ENCODE results near the gene HOXD4. TPM values are rescaled to one million over a fixed set of nuclear protein-coding genes. Genes with fewer than 3 reads are reported as not detected.
A peak's percentile ranks its signal among the peaks of the same experiment; 100 is the strongest.

The HOXD4 gene
- total RNA-seq, 1 donor from 2014 or later: 1.3 TPM

DNA sequence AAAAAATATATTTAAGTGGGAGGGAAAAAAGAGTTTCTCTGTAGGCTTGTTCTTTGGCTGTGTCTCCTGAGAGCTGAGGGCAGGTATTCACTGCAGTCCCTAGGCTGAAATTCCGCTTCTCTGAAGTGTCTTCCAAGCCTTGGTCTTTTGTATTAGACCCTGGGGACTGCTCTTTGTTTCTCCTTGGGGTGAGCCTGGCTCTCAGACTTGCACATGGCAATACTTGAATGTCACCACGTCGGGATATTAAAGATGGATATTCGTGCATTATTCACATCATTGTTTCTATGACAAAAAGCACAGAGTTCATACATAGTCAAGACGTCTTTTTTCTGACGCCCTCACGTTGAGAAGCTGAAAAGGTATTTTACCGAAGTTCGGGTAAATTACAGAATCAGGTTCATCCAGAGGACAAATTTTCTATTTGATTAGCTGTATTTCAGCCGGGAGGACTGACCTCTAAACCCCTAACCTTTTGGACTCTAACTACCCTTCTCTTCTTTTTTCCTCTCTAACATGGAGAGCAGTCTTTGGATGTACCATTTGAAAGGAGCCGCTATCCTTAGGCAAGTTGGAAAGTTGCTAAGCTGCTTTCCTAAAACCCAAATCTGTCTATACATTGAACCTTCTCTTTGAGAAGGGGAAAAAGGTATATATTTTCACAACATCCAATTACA, 3.4 kb downstream of the HOXD4 start:
- Mint-ChIP-seq H3K9me3 (no peaks in the 10 kb centered on the region), H3K4me3 (no peak overlapping the region), H3K36me3 (ENCODE audit: low read depth) (no peaks in the 10 kb centered on the region), H3K27me3 (ENCODE audit: low read depth) (peaks cover 99% of the 10 kb centered on the region), H3K4me1 (peaks cover 12% of the 10 kb centered on the region), H3K27ac (ENCODE audit: unreplicated experiment) (no peak overlapping the region)
- DNase-seq (ENCODE audit: low read depth, low spot score): no peak
- TF ChIP-seq, protein P1, sequence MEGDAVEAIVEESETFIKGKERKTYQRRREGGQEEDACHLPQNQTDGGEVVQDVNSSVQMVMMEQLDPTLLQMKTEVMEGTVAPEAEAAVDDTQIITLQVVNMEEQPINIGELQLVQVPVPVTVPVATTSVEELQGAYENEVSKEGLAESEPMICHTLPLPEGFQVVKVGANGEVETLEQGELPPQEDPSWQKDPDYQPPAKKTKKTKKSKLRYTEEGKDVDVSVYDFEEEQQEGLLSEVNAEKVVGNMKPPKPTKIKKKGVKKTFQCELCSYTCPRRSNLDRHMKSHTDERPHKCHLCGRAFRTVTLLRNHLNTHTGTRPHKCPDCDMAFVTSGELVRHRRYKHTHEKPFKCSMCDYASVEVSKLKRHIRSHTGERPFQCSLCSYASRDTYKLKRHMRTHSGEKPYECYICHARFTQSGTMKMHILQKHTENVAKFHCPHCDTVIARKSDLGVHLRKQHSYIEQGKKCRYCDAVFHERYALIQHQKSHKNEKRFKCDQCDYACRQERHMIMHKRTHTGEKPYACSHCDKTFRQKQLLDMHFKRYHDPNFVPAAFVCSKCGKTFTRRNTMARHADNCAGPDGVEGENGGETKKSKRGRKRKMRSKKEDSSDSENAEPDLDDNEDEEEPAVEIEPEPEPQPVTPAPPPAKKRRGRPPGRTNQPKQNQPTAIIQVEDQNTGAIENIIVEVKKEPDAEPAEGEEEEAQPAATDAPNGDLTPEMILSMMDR (conservative IDR thresholded peaks at IDR 0.05): no peak

DNA sequence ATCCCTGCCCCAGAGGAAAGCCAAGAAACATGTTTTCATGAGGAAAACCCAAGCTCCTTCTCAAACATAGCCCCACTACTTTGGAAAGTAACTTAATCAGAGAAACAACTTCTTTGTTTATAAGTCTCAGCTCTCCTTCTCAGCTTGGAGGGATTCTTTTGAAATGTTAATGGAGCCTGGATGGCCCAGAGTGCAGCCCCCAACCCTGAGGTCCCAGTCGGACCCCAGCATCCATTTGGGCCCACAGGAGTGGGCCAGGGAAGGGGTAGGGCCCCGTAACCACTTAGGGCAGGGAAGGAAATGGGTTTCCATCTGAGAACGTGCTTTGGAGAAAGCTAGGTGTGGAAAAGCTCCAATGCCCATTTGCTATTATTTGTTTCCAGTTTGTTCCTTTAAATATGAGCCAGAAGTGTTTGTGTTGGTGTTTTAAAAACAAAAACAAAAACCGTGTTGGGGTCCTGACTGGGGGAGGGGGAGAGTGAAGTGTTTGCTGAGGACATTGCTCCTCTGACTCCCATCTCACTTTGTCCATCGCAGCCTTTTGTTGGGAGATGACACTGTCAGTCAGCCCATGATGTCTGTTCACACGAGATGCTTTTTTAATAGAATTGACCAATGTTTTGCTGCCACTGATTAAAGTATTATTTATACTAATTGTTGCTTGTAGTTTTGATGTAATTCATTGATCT, 4.2 kb downstream of the HOXD4 start:
- H3K9me3 Mint-ChIP-seq: no peaks in the 10 kb centered on the region
- no peaks in the 10 kb centered on the region for H3K36me3 Mint-ChIP-seq (ENCODE audit: low read depth)
- no peak for DNase-seq (ENCODE audit: low read depth, low spot score)
- H3K4me3 Mint-ChIP-seq: no peak overlapping the region
- H3K27ac Mint-ChIP-seq (ENCODE audit: unreplicated experiment): no peak overlapping the region
- H3K4me1 Mint-ChIP-seq: peaks cover 12% of the 10 kb centered on the region
- H3K27me3 Mint-ChIP-seq (ENCODE audit: low read depth): peaks cover 99% of the 10 kb centered on the region
- TF ChIP-seq, protein P1 (conservative IDR thresholded peaks at IDR 0.05): no peak

DNA sequence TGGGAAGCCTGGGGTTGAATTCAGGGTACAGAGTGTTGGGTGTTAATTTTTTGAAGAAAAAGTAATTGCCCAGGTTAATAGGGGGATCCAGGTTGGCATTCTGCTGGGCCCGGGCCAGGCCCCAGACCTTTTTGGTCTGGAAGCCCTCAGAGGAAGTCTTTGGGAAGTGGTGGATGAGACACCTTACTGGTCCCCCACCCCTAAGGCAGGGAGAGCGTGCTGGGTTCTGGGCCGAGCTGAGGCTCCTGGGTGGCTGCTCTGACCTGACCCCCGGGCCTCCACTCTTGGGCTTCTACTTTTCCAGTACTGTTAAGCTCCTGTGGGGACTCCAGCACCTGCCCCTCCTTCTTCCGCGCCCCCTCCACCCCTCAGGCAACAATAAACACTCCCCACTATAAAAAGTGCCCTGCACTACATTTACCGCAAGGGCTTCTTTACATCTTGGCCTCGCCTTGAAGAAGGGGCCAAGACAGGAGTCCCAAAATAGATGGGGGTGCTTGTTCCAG, 5.0 kb downstream of the HOXD4 start:
- H3K9me3 Mint-ChIP-seq: no peaks in the 10 kb centered on the region
- H3K36me3 Mint-ChIP-seq (ENCODE audit: low read depth): no peaks in the 10 kb centered on the region
- TF ChIP-seq, protein P1 (conservative IDR thresholded peaks at IDR 0.05): no peak

DNA sequence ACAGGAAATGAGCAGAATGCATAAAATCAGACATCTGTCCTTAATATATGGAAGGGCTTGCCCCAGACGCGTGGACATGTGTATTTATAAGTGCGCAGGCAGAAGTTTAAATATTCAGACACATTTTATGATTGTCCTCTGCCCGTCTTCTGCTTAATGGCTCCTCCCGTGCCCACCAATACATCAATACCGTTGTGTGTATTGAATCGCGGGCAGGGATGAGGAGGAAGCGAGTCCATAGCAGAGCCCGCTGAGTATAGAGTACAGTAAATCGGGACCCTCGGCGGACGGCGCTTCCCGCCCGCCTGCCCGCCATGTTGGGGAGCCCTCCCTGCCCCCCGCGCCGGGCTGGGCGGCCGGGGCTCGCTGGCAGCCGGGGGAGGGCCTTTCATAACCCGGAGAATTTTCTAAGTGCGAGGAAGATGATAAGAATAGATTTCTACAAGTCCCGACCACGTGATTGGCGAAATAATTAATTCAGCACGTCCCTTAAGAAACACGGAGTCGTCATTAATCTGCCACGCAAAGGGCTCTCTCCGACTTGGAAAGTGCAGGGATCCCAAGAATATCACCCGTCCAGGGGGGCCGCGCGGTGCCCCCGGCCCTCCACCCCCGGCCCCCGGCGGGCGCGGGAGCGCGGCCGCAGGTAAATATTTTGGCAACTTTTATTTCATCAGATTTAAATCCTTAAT, 5.6 kb downstream of the HOXD4 start, which contains the start of gene HOXD3:
Gene HOXD3 (plus strand): TSS at position 501 of the 692 bp plus-strand sequence. CDS start 11,808 bp downstream, outside the sequence.
- Mint-ChIP-seq H3K27me3 (ENCODE audit: low read depth) (peaks cover 100% of the 10 kb centered on the region), H3K9me3 (no peaks in the 10 kb centered on the region), H3K36me3 (ENCODE audit: low read depth) (peaks cover 3% of the 10 kb centered on the region), H3K4me1 (peaks cover 12% of the 10 kb centered on the region), H3K4me3 (peak within 1 kb of the TSS; percentile 78), H3K27ac (ENCODE audit: unreplicated experiment) (peak within 1 kb of the TSS; percentile 30)
- TF ChIP-seq, protein P1 (conservative IDR thresholded peaks at IDR 0.05): no peak
- no peak for DNase-seq (ENCODE audit: low read depth, low spot score)

More for the DNA sequence above, 5.0 kb downstream of the HOXD4 start:
- no peak for DNase-seq (ENCODE audit: low read depth, low spot score)
- Mint-ChIP-seq H3K4me1 (peaks cover 12% of the 10 kb centered on the region), H3K27ac (ENCODE audit: unreplicated experiment) (no peak overlapping the region), H3K27me3 (ENCODE audit: low read depth) (peaks cover 99% of the 10 kb centered on the region), H3K4me3 (peak overlapping the region; percentile 22)

DNA sequence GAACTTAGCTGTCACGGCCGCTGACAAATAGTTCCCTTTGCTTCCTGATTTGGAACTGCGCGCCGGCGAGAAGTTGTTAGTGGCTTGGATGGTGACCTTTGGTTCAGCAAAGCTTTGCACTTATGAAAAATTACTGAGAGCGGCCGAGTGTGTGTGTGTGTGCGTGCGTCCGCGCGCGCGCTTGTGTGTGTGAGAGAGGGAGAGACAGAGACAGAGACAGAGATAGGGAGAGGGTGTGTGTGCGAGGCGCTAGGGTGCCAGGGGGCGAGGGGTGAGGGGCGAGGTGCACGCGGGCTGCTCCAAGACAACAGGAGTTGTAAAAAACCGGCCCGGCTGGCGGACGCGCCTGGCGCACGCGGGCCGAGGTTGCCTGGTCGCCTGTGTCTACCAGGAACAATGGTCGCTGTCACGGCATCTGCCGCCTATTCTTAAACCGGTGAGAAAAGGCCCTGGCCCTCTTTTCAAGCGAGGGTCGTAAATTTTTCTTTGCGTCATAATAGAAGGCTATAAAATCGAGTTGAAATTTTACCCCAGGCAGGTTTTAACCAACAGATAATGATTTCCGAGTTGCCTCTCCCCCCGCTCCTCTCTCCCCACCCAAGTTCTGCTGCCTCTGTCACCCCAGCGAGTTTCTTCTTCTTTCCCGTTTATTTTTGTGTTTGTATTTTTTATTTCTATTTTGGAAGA, 6.3 kb downstream of the HOXD4 start:
- TF ChIP-seq, protein P1 (conservative IDR thresholded peaks at IDR 0.05): no peak
- Mint-ChIP-seq H3K4me1 (peaks cover 12% of the 10 kb centered on the region), H3K27me3 (ENCODE audit: low read depth) (peaks cover 100% of the 10 kb centered on the region), H3K27ac (ENCODE audit: unreplicated experiment) (peak overlapping the region; percentile 30), H3K9me3 (no peaks in the 10 kb centered on the region), H3K36me3 (ENCODE audit: low read depth) (peaks cover 4% of the 10 kb centered on the region), H3K4me3 (peak overlapping the region; percentile 78)
- peak; percentile 44 for DNase-seq (ENCODE audit: low read depth, low spot score)

All from neural crest cell (in vitro differentiated cells).